GM18951 (cell line): Measurements from ENCODE around the gene TULP4.
"Not testable (repeated sequence)": the region's sequence is repeated elsewhere in the genome, so short reads cannot be mapped to it uniquely, and the experiment has no call there.

Experiments used
- POLR2A ChIP-seq: IDR thresholded peaks from 4 replicates; pipeline ENCODE4 v1.6.1; 2011; ENCODE audit warnings: mild to moderate bottlenecking; ENCODE audit not compliant: insufficient read length, insufficient read depth; ENCODE audit errors: extremely low read depth
- in situ Hi-C: fragments of 300-500 bp; cut with MboI; formaldehyde crosslinking; loops from one replicate; pipeline ENCODE4 v1.12.0; 2022; ENCODE audit warnings: low sequenced_read_pairs, mixed read lengths, inconsistent platforms; ENCODE audit not compliant: unreplicated experiment

TULP4 gene

DNA sequence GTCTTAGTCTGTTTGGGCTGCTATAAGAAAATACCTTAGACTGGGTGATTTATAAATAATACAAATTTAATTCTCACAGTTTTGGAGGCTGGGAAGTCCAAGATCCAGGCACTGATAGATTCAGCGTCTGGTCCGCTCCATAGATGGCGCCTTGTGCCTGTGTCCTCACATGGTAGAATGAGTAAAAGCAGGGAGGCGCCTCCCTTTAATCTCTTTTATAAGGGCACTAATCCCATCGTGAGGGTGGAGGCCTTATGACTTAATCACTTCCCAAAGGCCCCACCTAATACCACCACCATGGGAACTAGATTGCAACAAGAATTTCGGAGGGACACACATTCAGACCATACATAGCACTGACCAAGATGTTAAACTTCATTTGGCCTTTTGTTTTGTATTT lies 156.4 kb downstream of the TULP4 start:
- no peak for TF ChIP-seq POLR2A
- in situ Hi-C loops = no loop called here

- in situ Hi-C loops = not testable (repeated sequence)
Measured at GRCh38 chr6:158470023-158470422, 157.8 kb downstream of the TULP4 start.

DNA sequence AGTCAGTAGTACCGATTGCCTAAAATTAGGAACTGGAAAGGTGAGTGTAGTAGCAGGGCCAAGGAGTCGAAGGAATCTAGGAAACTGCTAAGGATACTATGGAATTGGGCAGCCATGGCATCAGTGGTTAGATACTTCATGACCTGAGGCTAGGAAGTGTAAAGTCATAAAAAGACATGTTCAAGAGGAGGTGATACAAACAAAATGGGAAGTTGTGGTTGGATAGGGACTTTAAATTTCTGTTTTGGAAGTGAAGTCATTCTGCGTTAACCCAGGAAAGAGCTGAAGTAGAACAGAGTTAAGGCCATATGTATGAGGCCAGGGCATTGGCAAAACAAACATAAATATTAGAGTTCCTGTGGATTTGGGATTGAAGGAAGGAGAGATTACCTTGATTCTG lies 159.1 kb downstream of the TULP4 start:
- TF ChIP-seq POLR2A = no peak
- in situ Hi-C loops = no loop called here

- no peak for TF ChIP-seq POLR2A
- in situ Hi-C loops = no loop called here
Measured at GRCh38 chr6:158472447-158472846, 160.2 kb downstream of the TULP4 start.

DNA sequence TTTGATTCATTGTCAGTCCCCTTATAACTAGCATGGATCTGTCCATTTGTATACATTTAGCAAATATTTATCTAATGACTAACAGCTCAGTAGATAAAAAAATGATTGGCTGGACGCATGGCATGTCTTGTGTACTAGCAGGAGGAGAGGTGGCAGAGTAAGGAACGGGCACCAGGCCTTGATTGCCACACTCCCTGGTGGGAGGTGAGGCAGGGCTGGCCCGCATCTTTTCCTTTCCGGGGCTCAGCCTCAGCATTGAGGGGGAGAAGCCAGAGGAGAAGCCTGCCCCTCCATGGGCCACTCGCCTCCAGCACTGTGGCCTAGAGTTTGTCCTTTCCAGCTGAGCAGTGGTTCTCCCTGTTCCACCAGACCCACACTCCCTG lies 162.7 kb downstream of the TULP4 start:
- in situ Hi-C loops = no loop called here

GRCh38 chr6:158475344-158476302 lies 163.4 kb downstream of the TULP4 start:
- in situ Hi-C loops = no loop called here
- no peak for TF ChIP-seq POLR2A

More for the DNA sequence above, 162.7 kb downstream of the TULP4 start:
- peak; percentile 23 for TF ChIP-seq POLR2A

DNA sequence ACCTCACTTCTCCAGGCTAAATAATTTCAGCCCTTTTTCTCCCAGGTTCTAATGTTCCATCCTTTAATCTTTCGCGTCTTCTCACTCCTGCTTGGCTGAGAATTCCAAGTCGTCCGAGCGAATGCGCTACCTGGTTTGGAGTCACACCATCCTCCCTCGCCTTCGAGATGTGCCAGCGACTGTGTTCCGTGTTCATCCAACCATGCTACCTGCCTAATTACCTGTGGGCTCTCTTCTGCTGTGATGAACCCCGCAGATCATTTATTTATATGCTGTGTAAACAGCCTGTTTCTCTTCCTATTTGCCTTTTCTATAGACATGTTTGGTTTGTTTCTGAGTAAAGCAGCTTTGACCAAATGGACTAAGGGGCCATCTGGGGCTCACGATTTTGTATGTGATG lies 164.1 kb downstream of the TULP4 start:
- TF ChIP-seq POLR2A = no peak
- in situ Hi-C loops = no loop called here

DNA sequence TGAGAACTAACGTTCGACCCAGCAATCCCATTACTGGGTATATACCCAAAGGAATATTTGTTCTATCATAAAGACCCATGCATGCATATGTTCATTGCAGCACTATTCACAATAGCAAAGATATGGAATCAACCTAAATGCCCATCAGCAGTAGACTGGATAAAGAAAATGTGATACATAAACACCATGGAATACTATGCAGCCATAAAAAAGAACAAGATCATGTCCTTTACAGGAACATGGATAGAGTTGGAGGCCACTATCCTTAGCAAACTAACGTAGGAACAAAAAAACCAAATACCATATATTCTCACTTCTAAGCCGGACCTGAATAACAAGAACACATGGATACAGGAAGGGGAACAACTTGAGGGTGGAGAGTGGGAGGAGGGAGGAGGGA lies 165.5 kb downstream of the TULP4 start:
- in situ Hi-C loops = not testable (repeated sequence)

DNA sequence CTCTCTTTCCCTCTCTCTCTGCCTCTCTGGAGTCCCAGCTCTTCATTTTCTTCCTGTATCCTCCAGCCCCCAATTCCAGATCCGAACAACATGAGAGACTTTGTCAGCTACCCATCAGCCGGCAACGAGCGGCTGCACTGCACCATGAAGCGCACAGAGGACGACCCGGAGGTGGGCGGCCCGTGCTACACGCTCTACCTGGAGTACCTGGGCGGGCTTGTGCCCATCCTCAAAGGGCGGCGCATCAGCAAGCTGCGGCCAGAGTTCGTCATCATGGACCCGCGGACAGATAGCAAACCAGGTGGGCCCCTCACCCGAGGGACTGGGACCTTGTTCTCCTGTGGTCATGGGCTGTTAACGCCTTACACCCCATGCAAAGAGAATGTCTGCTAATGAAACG lies 168.7 kb downstream of the TULP4 start:
- in situ Hi-C loops = no loop called here
- TF ChIP-seq POLR2A = no peak

DNA sequence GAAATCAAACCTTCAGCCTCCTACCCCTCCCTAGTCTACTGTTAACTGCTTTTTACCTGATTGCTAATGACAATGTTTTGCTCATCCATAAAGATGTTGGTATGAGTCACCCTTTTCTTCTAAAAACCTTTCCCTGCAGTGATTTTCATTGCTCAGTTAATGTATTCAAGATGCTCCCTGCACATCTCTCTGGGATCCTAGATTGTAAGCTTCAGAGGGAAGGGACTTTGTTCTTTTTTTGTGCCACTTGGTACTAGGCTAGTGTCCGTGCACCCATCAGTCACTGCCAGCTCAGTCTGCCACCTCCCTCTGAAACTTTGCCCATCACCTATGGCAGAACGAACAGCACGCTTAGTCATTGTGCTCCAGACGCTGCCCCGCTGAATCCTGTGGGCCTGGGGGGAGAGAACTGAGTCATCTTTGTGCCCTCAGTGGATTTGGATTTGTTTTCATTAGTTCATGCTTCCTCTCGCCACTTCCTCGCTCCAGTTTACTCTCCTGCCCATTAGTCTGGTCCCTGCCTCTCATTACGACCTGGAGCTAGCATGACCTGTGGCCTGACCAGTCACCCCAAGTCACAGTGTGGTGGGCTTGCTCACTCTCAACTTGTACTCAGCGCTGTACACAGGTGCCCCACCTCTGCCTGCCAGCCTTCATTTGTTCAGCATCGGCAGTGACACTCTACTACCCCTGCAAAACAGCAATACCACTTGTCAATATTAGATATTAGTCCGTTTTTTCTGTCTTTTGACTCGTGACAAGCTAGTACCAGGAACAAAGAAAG lies 169.6 kb downstream of the TULP4 start:
- no peak for TF ChIP-seq POLR2A
- in situ Hi-C loops = no loop called here

- in situ Hi-C loops = no loop called here
- TF ChIP-seq POLR2A = no peak
Measured at GRCh38 chr6:158485431-158485830, 173.2 kb downstream of the TULP4 start.

DNA sequence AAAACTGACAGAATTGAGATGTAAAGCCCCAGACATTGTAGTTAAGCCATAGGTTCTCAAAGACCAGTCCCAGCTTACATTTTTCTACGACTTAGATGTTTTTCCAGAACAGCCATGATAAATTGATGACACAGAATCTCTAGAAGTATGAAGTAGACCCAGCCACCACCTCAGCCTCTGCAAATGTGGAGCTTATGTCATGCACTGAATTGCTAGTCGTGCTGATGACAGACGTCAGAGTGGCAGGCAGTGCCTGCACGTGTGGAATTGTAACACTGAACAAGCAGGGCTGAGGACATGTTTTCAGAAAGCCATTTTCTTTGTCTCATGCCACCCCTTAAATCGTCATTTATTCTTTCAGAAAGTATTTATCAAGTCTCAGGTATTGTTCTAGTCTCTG lies 175.2 kb downstream of the TULP4 start:
- no peak for TF ChIP-seq POLR2A
- in situ Hi-C loops = no loop called here

GRCh38 chr6:158488065-158488464 lies 175.8 kb downstream of the TULP4 start:
- in situ Hi-C loops = no loop called here
- no peak for TF ChIP-seq POLR2A

- in situ Hi-C loops = no loop called here
Measured at GRCh38 chr6:158489441-158489840, 177.2 kb downstream of the TULP4 start.

More at GRCh38 chr6:158489441-158489840, 177.2 kb downstream of the TULP4 start:
- TF ChIP-seq POLR2A = no peak
